RWPE1 (cell line): ENCODE results near the gene APMAP.

ENCODE experiments used
- CTCF ChIA-PET: fragments of 350-600 bp; sonication (Branson Sonifier 250); formaldehyde crosslinking; extraction: SDS; loops from one replicate; lab custom pipeline; 2021; lab: Yijun Ruan, JAX
- POLR2A ChIA-PET: fragments of 400-600 bp; formaldehyde crosslinking; extraction: SDS; loops from one replicate; lab custom pipeline; 2020; ENCODE audit warnings: antibody characterized with exemption; ENCODE audit not compliant: low non-redundant PET; lab: Yijun Ruan, JAX
- DNase-seq: peaks from one replicate; pipeline ENCODE4 v3.0.0; 2012; ENCODE audit warnings: low spot score
- H3K27ac ChIP-seq: fragments of 450-650 bp; 2 replicates; pipeline ENCODE4 v1.5.1; 2017
- TF ChIP-seq, protein P1 (sequence below): fragments of 450-650 bp; conservative IDR thresholded peaks from 2 replicates; pipeline ENCODE4 v1.5.1; 2017; ENCODE audit warnings: low read depth, mild to moderate bottlenecking

APMAP gene

DNA sequence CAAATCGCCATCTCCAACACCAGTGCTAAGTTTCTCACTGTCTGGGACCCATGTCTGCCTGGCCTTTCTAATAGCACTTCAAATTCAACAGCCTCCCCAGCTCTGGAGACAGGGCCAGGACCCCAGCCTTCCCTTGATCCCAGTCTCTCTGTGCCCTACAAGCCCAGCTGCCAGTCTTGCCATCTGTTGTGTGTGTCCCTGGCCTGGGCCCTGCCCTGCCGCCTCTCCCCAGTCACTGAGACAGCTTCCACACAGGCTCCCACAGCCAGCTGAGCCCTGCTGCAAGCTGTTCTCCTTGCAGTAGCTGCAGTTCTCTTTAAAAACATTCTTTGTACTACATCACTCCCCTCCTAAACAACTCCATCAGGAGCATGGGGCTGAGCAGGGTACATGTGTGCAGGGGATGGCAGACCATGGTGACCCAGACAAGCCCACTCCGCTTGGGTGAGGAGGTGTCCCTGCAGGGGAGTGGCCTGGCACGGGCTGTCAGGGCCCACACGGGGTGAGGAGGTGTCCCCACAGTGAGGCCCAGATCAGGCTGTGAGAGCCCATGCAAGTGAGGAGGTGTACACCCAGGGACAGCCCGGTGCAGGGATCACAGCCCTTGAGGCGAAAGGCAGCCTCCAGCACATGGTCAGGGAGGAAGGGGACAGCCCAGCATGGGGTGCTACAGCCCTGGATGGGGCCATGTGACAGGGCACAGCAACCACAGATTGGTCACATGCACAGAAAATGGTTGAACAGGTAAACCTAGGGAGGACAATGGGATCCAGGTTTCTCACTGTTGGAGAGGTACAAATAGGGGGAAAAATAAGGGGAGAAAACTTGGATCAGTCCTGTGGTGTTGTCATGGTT lies 27.3 kb downstream of the APMAP start:
- TF ChIP-seq, protein P1, sequence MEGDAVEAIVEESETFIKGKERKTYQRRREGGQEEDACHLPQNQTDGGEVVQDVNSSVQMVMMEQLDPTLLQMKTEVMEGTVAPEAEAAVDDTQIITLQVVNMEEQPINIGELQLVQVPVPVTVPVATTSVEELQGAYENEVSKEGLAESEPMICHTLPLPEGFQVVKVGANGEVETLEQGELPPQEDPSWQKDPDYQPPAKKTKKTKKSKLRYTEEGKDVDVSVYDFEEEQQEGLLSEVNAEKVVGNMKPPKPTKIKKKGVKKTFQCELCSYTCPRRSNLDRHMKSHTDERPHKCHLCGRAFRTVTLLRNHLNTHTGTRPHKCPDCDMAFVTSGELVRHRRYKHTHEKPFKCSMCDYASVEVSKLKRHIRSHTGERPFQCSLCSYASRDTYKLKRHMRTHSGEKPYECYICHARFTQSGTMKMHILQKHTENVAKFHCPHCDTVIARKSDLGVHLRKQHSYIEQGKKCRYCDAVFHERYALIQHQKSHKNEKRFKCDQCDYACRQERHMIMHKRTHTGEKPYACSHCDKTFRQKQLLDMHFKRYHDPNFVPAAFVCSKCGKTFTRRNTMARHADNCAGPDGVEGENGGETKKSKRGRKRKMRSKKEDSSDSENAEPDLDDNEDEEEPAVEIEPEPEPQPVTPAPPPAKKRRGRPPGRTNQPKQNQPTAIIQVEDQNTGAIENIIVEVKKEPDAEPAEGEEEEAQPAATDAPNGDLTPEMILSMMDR, result no peak
- ChIA-PET POLR2A (no interaction called here), CTCF (interaction anchor here (0.6 kb wide), 1 partner anchor 1586 kb away, joined by 5 read pairs; no protein-coding TSS in a partner anchor)
- no peak for DNase-seq
- H3K27ac ChIP-seq, result no peak overlapping the region

DNA sequence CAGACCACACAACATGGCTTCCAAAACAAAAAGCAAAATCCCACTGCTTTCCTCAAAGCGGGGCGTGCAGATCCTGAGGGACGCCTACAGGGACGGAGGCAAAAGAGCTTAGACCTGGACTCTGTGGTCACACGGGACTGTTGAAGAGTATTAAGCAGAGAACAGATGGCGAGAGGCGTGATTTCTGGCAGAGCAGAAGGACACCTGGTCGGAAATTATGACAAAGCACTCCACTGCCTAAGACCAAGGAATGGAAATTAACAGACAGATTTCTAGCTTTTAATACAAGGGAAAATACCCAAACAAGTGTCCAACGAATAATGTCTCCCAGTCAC lies 28.1 kb downstream of the APMAP start:
- CTCF ChIA-PET, result no interaction called here
- no peak overlapping the region for H3K27ac ChIP-seq
- TF ChIP-seq, protein P1, result no peak
- DNase-seq, result no peak
- POLR2A ChIA-PET, result no interaction called here

DNA sequence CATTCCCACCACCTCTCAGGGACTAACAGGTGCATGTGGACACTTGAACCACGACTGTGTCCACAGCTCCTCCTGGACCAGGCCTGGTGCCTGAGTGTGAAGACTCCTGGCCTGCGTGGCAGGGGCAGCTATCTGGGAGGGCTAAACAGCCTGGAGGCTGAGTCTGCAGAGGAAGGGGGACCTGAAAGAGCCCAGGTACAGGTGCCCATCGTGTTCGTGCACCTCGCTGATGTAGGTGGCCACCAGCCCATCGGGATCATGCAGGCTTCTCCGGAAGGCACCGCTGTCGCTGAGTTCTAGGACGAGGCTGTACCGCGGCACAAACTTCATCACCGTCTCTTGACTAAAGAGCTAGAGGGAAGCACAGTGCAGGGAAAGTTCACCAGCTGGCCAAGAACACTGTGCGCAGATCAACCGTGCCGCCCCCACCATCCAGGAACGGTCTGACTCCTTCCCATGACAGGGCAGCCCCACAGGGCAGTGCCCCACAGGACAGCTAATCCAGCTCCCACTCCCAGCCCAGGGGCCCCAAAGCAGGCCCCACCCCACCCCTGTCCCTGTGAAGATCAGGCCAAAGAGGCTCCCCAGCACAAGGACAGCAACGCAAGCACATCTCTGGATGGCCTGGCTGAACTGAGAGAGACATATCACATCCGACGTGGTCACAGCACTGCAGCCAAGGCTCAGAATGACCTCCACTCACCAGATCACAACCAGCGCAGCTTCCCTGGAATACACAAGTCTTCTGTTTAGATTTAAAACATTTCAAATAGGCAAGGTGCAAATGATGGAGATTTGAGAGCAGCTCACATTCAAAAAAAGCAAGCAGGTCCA lies 28.7 kb downstream of the APMAP start:
- no peak overlapping the region for H3K27ac ChIP-seq
- DNase-seq, result no peak
- ChIA-PET POLR2A (no interaction called here), CTCF (no interaction called here)
- TF ChIP-seq, protein P1, result no peak

DNA sequence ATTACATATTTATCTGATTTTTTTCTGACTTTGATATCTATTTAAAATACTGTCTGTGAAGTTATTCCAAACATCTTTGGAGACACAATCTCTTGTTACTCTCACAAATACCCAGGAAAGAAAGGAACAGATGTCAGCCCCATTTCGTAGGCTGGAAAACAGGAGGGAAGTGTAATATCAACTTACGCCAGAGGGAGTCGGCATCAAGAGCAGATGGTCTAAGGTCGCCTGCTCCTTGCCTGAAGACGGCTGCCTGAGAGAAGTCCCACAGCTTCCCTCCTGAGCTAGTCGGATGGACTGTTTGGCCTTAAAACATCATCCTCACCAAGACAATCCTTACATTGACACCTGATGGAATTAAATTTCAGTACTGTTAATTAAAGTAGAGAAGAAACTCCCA lies 30.0 kb downstream of the APMAP start:
- CTCF ChIA-PET, result no interaction called here
- no peak overlapping the region for H3K27ac ChIP-seq
- POLR2A ChIA-PET, result no interaction called here
- TF ChIP-seq, protein P1, result no peak
- no peak for DNase-seq

DNA sequence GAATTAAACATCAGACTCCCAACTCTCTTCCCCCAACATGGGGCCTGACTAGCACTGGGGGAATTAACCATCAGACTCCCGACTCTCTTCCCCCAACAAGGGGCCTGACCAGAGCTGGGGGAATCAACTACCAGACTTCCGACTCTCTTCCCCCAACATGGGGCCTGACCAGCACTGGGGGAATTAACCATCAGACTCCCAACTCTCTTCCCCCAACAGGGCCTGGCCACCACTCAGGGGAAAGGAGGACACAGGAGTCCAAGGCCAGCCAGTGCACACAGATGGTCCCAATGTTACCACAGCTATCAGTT lies 30.4 kb downstream of the APMAP start:
- POLR2A ChIA-PET, result no interaction called here
- CTCF ChIA-PET, result no interaction called here
- no peak for DNase-seq
- no peak overlapping the region for H3K27ac ChIP-seq
- TF ChIP-seq, protein P1, result no peak

DNA sequence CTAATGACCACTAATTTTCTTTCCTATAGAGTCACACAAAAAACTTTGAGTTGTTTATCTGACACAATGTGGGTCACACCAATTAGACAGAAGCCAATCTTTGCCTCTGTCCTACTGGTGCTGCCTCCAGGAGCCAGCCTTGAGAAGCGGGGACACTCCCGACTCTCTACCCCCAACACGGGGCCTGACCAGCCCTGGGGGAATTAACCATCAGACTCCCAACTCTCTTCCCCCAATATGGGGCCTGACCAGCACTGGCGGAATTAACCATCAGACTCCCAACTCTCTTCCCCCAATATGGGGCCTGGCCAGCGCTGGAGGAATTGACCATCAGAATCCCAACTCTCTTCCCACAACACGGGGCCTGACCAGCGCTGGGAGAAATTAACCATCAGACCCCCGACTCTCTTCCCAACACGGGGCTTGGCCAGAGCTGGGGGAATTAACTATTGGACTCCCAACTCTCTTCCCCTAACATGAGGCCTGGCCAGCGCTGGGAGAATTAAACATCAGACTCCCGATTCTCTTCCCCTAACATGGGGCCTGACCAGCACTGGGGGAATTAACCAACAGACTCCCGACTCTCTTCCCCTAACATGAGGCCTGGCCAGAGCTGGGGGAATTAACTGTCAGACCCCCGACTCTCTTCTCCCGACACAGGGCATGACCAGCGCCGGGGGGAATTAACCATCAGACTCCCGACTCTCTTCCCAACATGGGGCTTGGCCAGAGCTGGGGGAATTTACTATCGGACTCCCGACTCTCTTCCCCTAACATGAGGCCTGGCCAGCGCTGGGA lies 31.0 kb downstream of the APMAP start:
- no peak for DNase-seq
- TF ChIP-seq, protein P1, result no peak
- no peak overlapping the region for H3K27ac ChIP-seq
- POLR2A ChIA-PET, result no interaction called here
- CTCF ChIA-PET, result no interaction called here
